HG03460 (cell line): ENCODE results near the gene PTPRT.

Source experiments
- ATAC-seq: cut with Tn5 transposase; IDR thresholded peaks from one replicate; pipeline ENCODE4 v1.9.1; 2021; ENCODE audit not compliant: unreplicated experiment

The PTPRT gene

GRCh38 chr20:42978184-42978974 lies 211.3 kb downstream of the PTPRT start:
- no peak for ATAC-seq

- no peak for ATAC-seq
Observed at GRCh38 chr20:42975974-42976373, 213.7 kb downstream of the PTPRT start.

GRCh38 chr20:42974347-42974746 lies 215.4 kb downstream of the PTPRT start:
- ATAC-seq = no peak

- no peak for ATAC-seq
Observed at GRCh38 chr20:42972591-42972990, 217.1 kb downstream of the PTPRT start.

- no peak for ATAC-seq
Observed at GRCh38 chr20:42968746-42969145, 221.0 kb downstream of the PTPRT start.

GRCh38 chr20:42963796-42964195 lies 225.9 kb downstream of the PTPRT start:
- no peak for ATAC-seq

GRCh38 chr20:42961771-42962170 lies 227.9 kb downstream of the PTPRT start:
- no peak for ATAC-seq

- ATAC-seq = no peak
Observed at GRCh38 chr20:42959996-42960395, 229.7 kb downstream of the PTPRT start.

GRCh38 chr20:42958367-42959069 lies 231.2 kb downstream of the PTPRT start:
- no peak for ATAC-seq

- ATAC-seq = no peak
Observed at GRCh38 chr20:42957704-42958095, 232.0 kb downstream of the PTPRT start.

- no peak for ATAC-seq
Observed at GRCh38 chr20:42957018-42957703, 232.5 kb downstream of the PTPRT start.

- no peak for ATAC-seq
Observed at GRCh38 chr20:42955713-42956112, 234.0 kb downstream of the PTPRT start.

- ATAC-seq = no peak
Observed at GRCh38 chr20:42954951-42955350, 234.8 kb downstream of the PTPRT start.

- ATAC-seq = no peak
Observed at GRCh38 chr20:42949950-42950349, 239.8 kb downstream of the PTPRT start.

GRCh38 chr20:42945234-42945994 lies 244.3 kb downstream of the PTPRT start:
- no peak for ATAC-seq

GRCh38 chr20:42941629-42942028 lies 248.1 kb downstream of the PTPRT start:
- ATAC-seq = no peak

- ATAC-seq = no peak
Observed at GRCh38 chr20:42938441-42939205, 251.1 kb downstream of the PTPRT start.

- ATAC-seq = no peak
Observed at GRCh38 chr20:42936482-42936881, 253.2 kb downstream of the PTPRT start.

- no peak for ATAC-seq
Observed at GRCh38 chr20:42924215-42924614, 265.5 kb downstream of the PTPRT start.

- ATAC-seq = no peak
Observed at GRCh38 chr20:42923348-42923918, 266.3 kb downstream of the PTPRT start.
